CD4-positive, alpha-beta T cell treated with Interleukin-1 beta for 1 hour (primary cell): ENCODE measurements around the gene KBTBD13.
"Not testable (repeated sequence)": the region's sequence is repeated elsewhere in the genome, so short reads cannot be mapped to it uniquely, and the experiment has no call there.

ENCODE experiments used
- DNase-seq, 2 donors: peaks; one replicate each; pipeline ENCODE4 v3.0.0-alpha.2; 2020 to 2022

KBTBD13 gene

GRCh38 chr15:65071381-65071811 is 5.2 kb upstream of the KBTBD13 start:
- no peak for DNase-seq

GRCh38 chr15:65072027-65072426 is 4.5 kb upstream of the KBTBD13 start:
- DNase-seq, result no peak

GRCh38 chr15:65072617-65073016 is 3.9 kb upstream of the KBTBD13 start:
- DNase-seq, result no peak

- not testable (repeated sequence) for DNase-seq
Observed at GRCh38 chr15:65074946-65075345, 1.6 kb upstream of the KBTBD13 start.

GRCh38 chr15:65075607-65076395 is 745 bp upstream of the KBTBD13 start:
- DNase-seq, result not testable (repeated sequence)

- DNase-seq, result no peak
Observed at GRCh38 chr15:65077291-65077980, 890 bp downstream of the KBTBD13 start.

GRCh38 chr15:65077981-65078352 is 1.4 kb downstream of the KBTBD13 start:
- DNase-seq, result peak; percentile 37 to 44

- DNase-seq, result no peak
Observed at GRCh38 chr15:65079580-65079979, 3.0 kb downstream of the KBTBD13 start.

GRCh38 chr15:65081270-65081669 is 4.7 kb downstream of the KBTBD13 start:
- no peak for DNase-seq

GRCh38 chr15:65081758-65082157 is 5.2 kb downstream of the KBTBD13 start:
- DNase-seq, result no peak

- DNase-seq, result peak in 1 of 2 donors; percentile 12
Observed at GRCh38 chr15:65082303-65082953, 5.9 kb downstream of the KBTBD13 start.

GRCh38 chr15:65083262-65083701 is 6.7 kb downstream of the KBTBD13 start:
- no peak for DNase-seq

- DNase-seq, result no peak
Observed at GRCh38 chr15:65084500-65085206, 8.1 kb downstream of the KBTBD13 start.

GRCh38 chr15:65085207-65085753 is 8.7 kb downstream of the KBTBD13 start:
- no peak for DNase-seq

GRCh38 chr15:65085990-65086679 is 9.6 kb downstream of the KBTBD13 start:
- no peak for DNase-seq

GRCh38 chr15:65086680-65087111 is 10.2 kb downstream of the KBTBD13 start:
- no peak for DNase-seq

- no peak for DNase-seq
Observed at GRCh38 chr15:65087411-65087810, 10.9 kb downstream of the KBTBD13 start.

GRCh38 chr15:65087873-65088642 is 11.5 kb downstream of the KBTBD13 start:
- no peak for DNase-seq

- no peak for DNase-seq
Observed at GRCh38 chr15:65088643-65089021, 12.1 kb downstream of the KBTBD13 start.

- no peak for DNase-seq
Observed at GRCh38 chr15:65089206-65089824, 12.8 kb downstream of the KBTBD13 start.
